ENCODE results near the gene PCDH18.

PCDH18 gene

DNA sequence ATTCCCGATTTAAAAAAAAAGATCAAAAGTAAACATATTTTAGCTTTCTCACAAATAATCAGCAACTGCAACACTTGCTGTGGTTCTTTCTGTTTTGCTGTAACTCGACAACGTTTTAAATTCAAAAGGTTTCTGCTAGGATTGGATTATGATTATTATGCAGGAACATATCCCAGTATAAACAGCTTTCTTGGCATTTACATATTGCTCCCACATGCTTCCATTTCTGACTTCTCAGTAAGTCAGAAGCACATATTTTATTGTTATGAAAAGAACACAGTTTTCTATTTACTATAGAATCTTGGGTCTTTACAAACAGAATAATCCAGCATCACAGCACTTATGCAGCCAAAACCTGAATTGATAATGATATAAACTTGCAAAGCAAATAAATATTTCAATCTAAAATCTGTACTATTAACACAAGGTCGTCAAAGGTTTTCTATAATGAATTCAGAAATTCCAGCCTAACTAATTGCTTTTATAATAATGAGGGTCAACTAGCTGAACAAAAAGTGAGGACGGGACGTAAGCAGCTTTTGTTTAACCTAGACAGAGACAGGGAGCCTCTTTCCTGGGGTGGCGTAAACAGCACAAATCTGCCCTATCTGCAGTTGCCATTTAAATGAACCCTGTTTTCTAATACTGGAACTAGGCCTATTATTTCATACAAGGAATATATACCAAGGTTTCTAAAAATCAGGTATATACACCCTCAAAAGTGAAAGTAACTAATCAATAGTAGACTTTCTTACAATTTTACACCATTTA, 9.8 kb upstream of the PCDH18 start:
- no peak for TF ChIP-seq POLR2AphosphoS5 (IDR thresholded peaks at IDR 0.05; ENCODE audit: low read depth, low read length)
- no peak for TF ChIP-seq FOXP2 (optimal IDR thresholded peaks at IDR 0.05; ENCODE audit: borderline replicate concordance, extremely low read depth, extremely low read length, insufficient read depth)
- no peak for TF ChIP-seq SIN3A (IDR thresholded peaks at IDR 0.05; ENCODE audit: borderline replicate concordance, insufficient read depth, low read length)
- no peak for TF ChIP-seq TAF1 (IDR thresholded peaks at IDR 0.05; ENCODE audit: borderline replicate concordance, insufficient read depth, low read length)
- TF ChIP-seq REST (IDR thresholded peaks at IDR 0.05; ENCODE audit: insufficient read depth in 1 of 2, low read depth in 2 of 2, low read length in 2 of 2), result no peak

DNA sequence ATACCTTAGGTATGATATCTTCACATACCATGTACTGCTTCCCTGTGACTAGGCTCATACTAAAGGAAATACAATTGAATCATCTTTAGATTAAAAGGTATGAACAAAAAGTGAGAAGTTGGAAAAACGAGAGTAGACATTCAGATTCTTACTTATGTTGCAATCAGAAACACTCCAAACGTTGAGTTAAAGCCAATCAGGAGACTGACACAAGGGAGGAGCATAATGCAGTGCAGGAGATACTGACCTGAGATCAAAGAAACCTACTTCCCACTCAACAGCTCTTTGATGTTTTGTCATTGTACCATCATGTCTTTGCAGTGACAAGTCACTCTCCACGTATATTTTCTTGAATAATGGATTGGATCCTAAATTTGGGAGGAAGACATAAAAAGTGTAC, 8.9 kb upstream of the PCDH18 start:
- no peak for TF ChIP-seq TAF1 (IDR thresholded peaks at IDR 0.05; ENCODE audit: borderline replicate concordance, insufficient read depth, low read length)

GRCh38 chr4:137540356-137540755, 8.1 kb upstream of the PCDH18 start:
- TF ChIP-seq TAF1 (IDR thresholded peaks at IDR 0.05; ENCODE audit: borderline replicate concordance, insufficient read depth, low read length) (no peak), POLR2AphosphoS5 (IDR thresholded peaks at IDR 0.05; ENCODE audit: low read depth, low read length) (no peak), SIN3A (IDR thresholded peaks at IDR 0.05; ENCODE audit: borderline replicate concordance, insufficient read depth, low read length) (no peak), REST (IDR thresholded peaks at IDR 0.05; ENCODE audit: insufficient read depth in 1 of 2, low read depth in 2 of 2, low read length in 2 of 2) (no peak), FOXP2 (optimal IDR thresholded peaks at IDR 0.05; ENCODE audit: borderline replicate concordance, extremely low read depth, extremely low read length, insufficient read depth) (no peak)

DNA sequence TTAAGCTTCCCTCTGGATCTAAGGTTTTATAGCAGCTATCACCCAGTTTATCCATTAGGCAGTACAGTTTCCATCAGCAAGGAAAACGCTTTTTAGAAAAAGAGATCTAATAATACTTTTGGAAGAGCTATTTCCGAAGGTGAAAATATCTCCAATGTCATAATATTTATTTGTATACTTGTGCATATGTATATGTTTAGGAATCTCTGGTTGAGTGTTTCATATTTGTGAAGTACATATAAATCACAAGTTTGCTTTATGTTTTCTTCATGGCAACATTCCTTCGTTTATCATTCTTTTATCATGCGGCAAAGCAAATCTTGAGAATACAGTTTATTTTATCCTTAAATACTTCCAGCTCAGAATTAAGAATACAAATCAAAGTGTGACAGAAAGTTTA, 6.2 kb upstream of the PCDH18 start:
- no peak for TF ChIP-seq POLR2AphosphoS5 (IDR thresholded peaks at IDR 0.05; ENCODE audit: low read depth, low read length)
- no peak for TF ChIP-seq REST (IDR thresholded peaks at IDR 0.05; ENCODE audit: insufficient read depth in 1 of 2, low read depth in 2 of 2, low read length in 2 of 2)
- no peak for TF ChIP-seq TAF1 (IDR thresholded peaks at IDR 0.05; ENCODE audit: borderline replicate concordance, insufficient read depth, low read length)
- no peak for TF ChIP-seq FOXP2 (optimal IDR thresholded peaks at IDR 0.05; ENCODE audit: borderline replicate concordance, extremely low read depth, extremely low read length, insufficient read depth)
- no peak for TF ChIP-seq SIN3A (IDR thresholded peaks at IDR 0.05; ENCODE audit: borderline replicate concordance, insufficient read depth, low read length)

- TF ChIP-seq POLR2AphosphoS5 (IDR thresholded peaks at IDR 0.05; ENCODE audit: low read depth, low read length) (no peak), TAF1 (IDR thresholded peaks at IDR 0.05; ENCODE audit: borderline replicate concordance, insufficient read depth, low read length) (no peak), SIN3A (IDR thresholded peaks at IDR 0.05; ENCODE audit: borderline replicate concordance, insufficient read depth, low read length) (no peak), REST (IDR thresholded peaks at IDR 0.05; ENCODE audit: insufficient read depth in 1 of 2, low read depth in 2 of 2, low read length in 2 of 2) (no peak), FOXP2 (optimal IDR thresholded peaks at IDR 0.05; ENCODE audit: borderline replicate concordance, extremely low read depth, extremely low read length, insufficient read depth) (no peak)
These were observed 4.7 kb upstream of the PCDH18 start for GRCh38 chr4:137536789-137537561.
